IMR-90 (cell line): ENCODE results near the gene THSD8. TPM values are rescaled to one million over a fixed set of nuclear protein-coding genes. Genes with fewer than 3 reads are reported as not detected.

ENCODE experiments used
- ATAC-seq: fragments of 200-7000 bp; cut with Tn5 transposase; 2 replicates; pipeline ENCODE4 v1.9.1; 2020; ENCODE audit warnings: low read depth, mild to moderate bottlenecking, moderate library complexity
- BruUV-seq: library from RNA; stranded (reverse); fragments of 400-500 nt; replicated peaks from 2 replicates; lab custom pipeline; 2021; lab: Mats Ljungman, UMichigan
- CTCF ChIA-PET: fragments of 300-600 bp; formaldehyde crosslinking; extraction: SDS; loops from one replicate; lab custom pipeline; 2021; ENCODE audit warnings: antibody characterized with exemption; lab: Yijun Ruan, JAX
- POLR2A ChIA-PET: fragments of 300-600 bp; sonication (Branson Sonifier 250); formaldehyde crosslinking; loops from one replicate; lab custom pipeline; 2022; ENCODE audit warnings: antibody characterized with exemption; ENCODE audit not compliant: unreplicated experiment; lab: Charles Lee
- DNase-seq: peaks from one replicate; pipeline ENCODE4 v3.0.0; 2013
- H2AFZ ChIP-seq: replicated peaks from 2 replicates; pipeline ENCODE3; 2013; ENCODE audit warnings: low read length, mild to moderate bottlenecking; ENCODE audit not compliant: poor library complexity
- H2AK5ac ChIP-seq: 2 replicates; pipeline ENCODE4 v1.6.1; 2013; ENCODE audit warnings: low read depth, low read length, inconsistent platforms
- H2AK9ac ChIP-seq: replicated peaks from 2 replicates; pipeline ENCODE3; 2013; ENCODE audit warnings: mild to moderate bottlenecking, low read depth, low read length, moderate library complexity; ENCODE audit not compliant: poor library complexity
- H2BK120ac ChIP-seq: 2 replicates; pipeline ENCODE4 v1.6.1; 2013; ENCODE audit warnings: low read depth, low read length, inconsistent platforms
- H2BK15ac ChIP-seq: 3 replicates; pipeline ENCODE4 v1.6.1; 2013; ENCODE audit warnings: low read depth, low read length, inconsistent platforms
- H2BK20ac ChIP-seq: 2 replicates; pipeline ENCODE4 v1.6.1; 2013; ENCODE audit warnings: low read depth, mild to moderate bottlenecking, inconsistent platforms, low read length, moderate library complexity
- H2BK5ac ChIP-seq: 2 replicates; pipeline ENCODE4 v1.6.1; 2013; ENCODE audit warnings: mild to moderate bottlenecking, low read depth, low read length, inconsistent platforms; ENCODE audit not compliant: poor library complexity, severe bottlenecking
- H3K14ac ChIP-seq: replicated peaks from 2 replicates; pipeline ENCODE4 v1.6.1; 2013; ENCODE audit warnings: low read depth, low read length, inconsistent platforms
- H3K18ac ChIP-seq: 2 replicates; pipeline ENCODE4 v1.6.1; 2013; ENCODE audit warnings: low read depth, low read length, control low read depth
- H3K23ac ChIP-seq: 2 replicates; pipeline ENCODE4 v1.6.1; 2013; ENCODE audit warnings: low read depth, low read length, inconsistent platforms
- H3K27ac ChIP-seq: 2 replicates; pipeline ENCODE4 v1.5.1; 2013; ENCODE audit warnings: mild to moderate bottlenecking, control low read depth, low read length; ENCODE audit not compliant: insufficient read depth
- H3K27me3 ChIP-seq: 2 replicates; pipeline ENCODE4 v1.6.1; 2013; ENCODE audit warnings: low read length; ENCODE audit not compliant: control insufficient read depth, insufficient read depth
- H3K36me3 ChIP-seq: 2 replicates; pipeline ENCODE4 v1.6.1; 2013; ENCODE audit warnings: low read length, mixed read lengths; ENCODE audit not compliant: control insufficient read depth, insufficient read depth
- H3K4ac ChIP-seq: 2 replicates; pipeline ENCODE4 v1.6.1; 2013; ENCODE audit warnings: low read depth, low read length, inconsistent platforms
- H3K4me1 ChIP-seq: 2 replicates; pipeline ENCODE4 v1.6.1; 2013; ENCODE audit warnings: low read length, mixed read lengths; ENCODE audit not compliant: control insufficient read depth, insufficient read depth
- H3K4me2 ChIP-seq: 2 replicates; pipeline ENCODE4 v1.6.1; 2013; ENCODE audit warnings: low read depth, mild to moderate bottlenecking, control low read depth, low read length, moderate library complexity
- H3K4me3 ChIP-seq: 2 replicates; pipeline ENCODE4 v1.5.1; 2013; ENCODE audit warnings: low read depth, mild to moderate bottlenecking, control low read depth, low read length, moderate library complexity; ENCODE audit not compliant: insufficient read depth
- H3K56ac ChIP-seq: 2 replicates; pipeline ENCODE4 v1.6.1; 2013; ENCODE audit warnings: low read length, inconsistent platforms; ENCODE audit not compliant: insufficient read depth; ENCODE audit errors: extremely low read depth
- H3K79me1 ChIP-seq, 2 experiments: 2 replicates each; pipeline ENCODE4 v1.6.1; 2013; ENCODE audit warnings: low read length in 2 of 2, inconsistent platforms in 1 of 2, low read depth in 1 of 2
- H3K9ac ChIP-seq: 2 replicates; pipeline ENCODE4 v1.6.1; 2013; ENCODE audit warnings: low read depth, low read length, control low read depth
- H3K9me1 ChIP-seq: 2 replicates; pipeline ENCODE4 v1.6.1; 2013; ENCODE audit warnings: low read length, inconsistent platforms; ENCODE audit not compliant: insufficient read depth
- H3K9me3 ChIP-seq: 2 replicates; pipeline ENCODE4 v1.6.1; 2013; ENCODE audit warnings: low read length; ENCODE audit not compliant: control insufficient read depth, insufficient read depth
- H4K20me1 ChIP-seq: 2 replicates; pipeline ENCODE4 v1.6.1; 2013; ENCODE audit warnings: low read length, inconsistent platforms; ENCODE audit not compliant: insufficient read depth
- H4K5ac ChIP-seq: 2 replicates; pipeline ENCODE4 v1.6.1; 2013; ENCODE audit warnings: mild to moderate bottlenecking, low read depth, low read length, control low read depth
- H4K8ac ChIP-seq, 2 experiments: 2 replicates each; pipeline ENCODE4 v1.6.1; 2013; ENCODE audit warnings: low read depth in 2 of 2, low read length in 2 of 2, control low read depth in 1 of 2, inconsistent platforms in 1 of 2
- H4K91ac ChIP-seq: 2 replicates; pipeline ENCODE4 v1.6.1; 2013; ENCODE audit warnings: low read depth, low read length, inconsistent platforms; ENCODE audit not compliant: insufficient read depth
- BHLHE40 ChIP-seq: fragments of 150-350 bp; IDR thresholded peaks from 2 replicates; pipeline ENCODE4 v1.6.1; 2016; ENCODE audit warnings: mild to moderate bottlenecking, low read depth, low read length
- CEBPB ChIP-seq: IDR thresholded peaks from 2 replicates; pipeline ENCODE4 v1.6.1; 2012; ENCODE audit warnings: low read depth, low read length, improper control_type of control experiment
- CHD1 ChIP-seq: IDR thresholded peaks from 2 replicates; pipeline ENCODE4 v1.6.1; 2012; ENCODE audit warnings: low read depth, low read length, improper control_type of control experiment
- CTCF ChIP-seq: conservative IDR thresholded peaks from 2 replicates; pipeline ENCODE4 v1.5.1; 2012; ENCODE audit warnings: mild to moderate bottlenecking, low read depth, low read length, improper control_type of control experiment
- ELK1 ChIP-seq: fragments of 150-350 bp; IDR thresholded peaks from 2 replicates; pipeline ENCODE4 v1.6.1; 2016; ENCODE audit warnings: low read depth, mild to moderate bottlenecking, low read length, moderate library complexity, borderline replicate concordance
- FOS ChIP-seq: fragments of 150-350 bp; IDR thresholded peaks from 2 replicates; pipeline ENCODE4 v1.6.1; 2016; ENCODE audit warnings: low read depth, low read length
- MAFK ChIP-seq: IDR thresholded peaks from 2 replicates; pipeline ENCODE4 v1.6.1; 2012; ENCODE audit warnings: low read depth, low read length, improper control_type of control experiment
- MAZ ChIP-seq: IDR thresholded peaks from 2 replicates; pipeline ENCODE4 v1.6.1; 2012; ENCODE audit warnings: low read depth, mild to moderate bottlenecking, low read length, improper control_type of control experiment, moderate library complexity, borderline replicate concordance
- MXI1 ChIP-seq: IDR thresholded peaks from 2 replicates; pipeline ENCODE4 v1.6.1; 2012; ENCODE audit warnings: low read depth, mild to moderate bottlenecking, low read length, moderate library complexity, borderline replicate concordance
- NFE2L2 ChIP-seq: fragments of 150-350 bp; IDR thresholded peaks from 2 replicates; pipeline ENCODE4 v1.6.1; 2016; ENCODE audit warnings: low read depth, mild to moderate bottlenecking, low read length
- POLR2A ChIP-seq: IDR thresholded peaks from 2 replicates; pipeline ENCODE4 v1.6.1; 2012; ENCODE audit warnings: mild to moderate bottlenecking, low read depth, low read length
- RAD21 ChIP-seq: IDR thresholded peaks from 2 replicates; pipeline ENCODE4 v1.6.1; 2012; ENCODE audit warnings: low read length, improper control_type of control experiment
- RFX5 ChIP-seq: IDR thresholded peaks from 2 replicates; pipeline ENCODE4 v1.8.0; 2012; ENCODE audit warnings: low read depth, mild to moderate bottlenecking, low read length, moderate library complexity
- SMC3 ChIP-seq: fragments of 150-350 bp; IDR thresholded peaks from 2 replicates; pipeline ENCODE4 v1.6.1; 2016; ENCODE audit warnings: low read depth, mild to moderate bottlenecking, antibody characterized with exemption, low read length, moderate library complexity
- USF2 ChIP-seq: fragments of 150-350 bp; IDR thresholded peaks from 2 replicates; pipeline ENCODE4 v1.6.1; 2017; ENCODE audit warnings: mild to moderate bottlenecking, antibody characterized with exemption, low read length, low read depth
- WGBS, 2 experiments: methylation state at CpG; one replicate each; pipeline versions ENCODE4 v1.1.5 to v1.1.7; 2013; ENCODE audit warnings: missing lambda C conversion rate in 2 of 2; ENCODE audit not compliant: insufficient read length in 1 of 2; ENCODE audit errors: extremely low coverage in 2 of 2; 5-methylcytosine and 5-hydroxymethylcytosine counted together
- dilution Hi-C: fragments of 300-500 bp; cut with HindIII; formaldehyde crosslinking; loops from one replicate; pipeline ENCODE4 v1.14.3; 2018; ENCODE audit warnings: low sequenced_read_pairs; ENCODE audit not compliant: unreplicated experiment
- in situ Hi-C: fragments of 300-500 bp; cut with MboI; formaldehyde crosslinking; loops from 3 replicates; pipeline ENCODE4 v1.14.3; 2019; ENCODE audit warnings: low sequenced_read_pairs, inconsistent platforms, mixed read lengths
- intact Hi-C: fragments of 100-400 bp; cut with micrococcal nuclease; formaldehyde crosslinking; loops from 2 replicates; pipeline ENCODE4 v1.10.0; 2022
- polyA plus RNA-seq, 3 experiments: library from polyadenylated mRNA; depleted of rRNA; stranded (reverse); fragments of >200 nt; gene quantifications; 2 replicates each; pipeline ENCODE4 v1.2.3, GENCODE V29; 2012; ENCODE audit warnings: low replicate concordance in 1 of 3
- total RNA-seq: library from RNA; depleted of rRNA; stranded (reverse); fragments of >200 nt; gene quantifications from 2 replicates; pipeline ENCODE4 v1.2.3, GENCODE V29; 2012

THSD8 gene
- total and polyA plus RNA-seq, 2 of the 4 experiments (the other 2 are of a cell fraction), result 0.68 TPM; not detected in 1

GRCh38 chr19:12763100-12763499 is 38.8 kb upstream of the THSD8 start:
- ATAC-seq, result no peak
- no peak overlapping the region for H4K91ac ChIP-seq
- no peak for DNase-seq
- no peaks in the 10 kb centered on the region for H3K27me3 ChIP-seq
- H2BK120ac ChIP-seq, result no peak overlapping the region
- BruUV-seq, result no TSS peak
- no peak overlapping the region for H3K4me3 ChIP-seq
- no peaks in the 10 kb centered on the region for H3K9me1 ChIP-seq
- H3K9me3 ChIP-seq, result no peaks in the 10 kb centered on the region
- H4K20me1 ChIP-seq, result peaks cover 5% of the 10 kb centered on the region; the same call in 1 of the 2 replicates
- 100% methylated on average over 1 of the region's 11 CpGs; no CpG with 5 or more reads in 1 of the 2 experiments for WGBS, 2 experiments
- no peak overlapping the region for H2AFZ ChIP-seq
- H3K4me1 ChIP-seq, result no peaks in the 10 kb centered on the region
- H3K18ac ChIP-seq, result no peak overlapping the region
- no peak overlapping the region for H4K5ac ChIP-seq
- in situ Hi-C loops (no loop called here), dilution Hi-C loops (no loop called here), intact Hi-C loops (no loop called here)
- no peak overlapping the region for H3K4ac ChIP-seq
- no peak overlapping the region for H2AK9ac ChIP-seq
- no peaks in the 10 kb centered on the region for H3K79me1 ChIP-seq
- H3K4me2 ChIP-seq, result no peak overlapping the region
- H3K36me3 ChIP-seq, result peaks cover 9% of the 10 kb centered on the region
- CTCF ChIA-PET, result no interaction called here
- POLR2A ChIA-PET, result no interaction called here
- H3K23ac ChIP-seq, result no peak overlapping the region
- H2BK20ac ChIP-seq, result no peak overlapping the region
- TF ChIP-seq SMC3 (no peak), CEBPB (no peak), NFE2L2 (no peak), FOS (no peak), MXI1 (no peak), BHLHE40 (no peak), CTCF (no peak), RAD21 (no peak), MAZ (no peak), MAFK (no peak), ELK1 (no peak), USF2 (no peak), CHD1 (no peak), RFX5 (no peak), POLR2A (no peak)
- no peak overlapping the region for H2BK5ac ChIP-seq
- no peak overlapping the region for H3K27ac ChIP-seq
- H2AK5ac ChIP-seq, result no peak overlapping the region
- no peak overlapping the region for H3K14ac ChIP-seq
- H3K56ac ChIP-seq, result no peak overlapping the region
- H4K8ac ChIP-seq, result no peak overlapping the region
- no peak overlapping the region for H3K9ac ChIP-seq
- no peak overlapping the region for H2BK15ac ChIP-seq
